ENCODE measurements around the gene MRPL37.

Gene MRPL37

GRCh38 chr1:54256522-54257345, 56.8 kb downstream of the MRPL37 start:
- TF ChIP-seq ZFX (IDR thresholded peaks at IDR 0.05; ENCODE audit: borderline replicate concordance): no peak
- TF ChIP-seq, protein P1, sequence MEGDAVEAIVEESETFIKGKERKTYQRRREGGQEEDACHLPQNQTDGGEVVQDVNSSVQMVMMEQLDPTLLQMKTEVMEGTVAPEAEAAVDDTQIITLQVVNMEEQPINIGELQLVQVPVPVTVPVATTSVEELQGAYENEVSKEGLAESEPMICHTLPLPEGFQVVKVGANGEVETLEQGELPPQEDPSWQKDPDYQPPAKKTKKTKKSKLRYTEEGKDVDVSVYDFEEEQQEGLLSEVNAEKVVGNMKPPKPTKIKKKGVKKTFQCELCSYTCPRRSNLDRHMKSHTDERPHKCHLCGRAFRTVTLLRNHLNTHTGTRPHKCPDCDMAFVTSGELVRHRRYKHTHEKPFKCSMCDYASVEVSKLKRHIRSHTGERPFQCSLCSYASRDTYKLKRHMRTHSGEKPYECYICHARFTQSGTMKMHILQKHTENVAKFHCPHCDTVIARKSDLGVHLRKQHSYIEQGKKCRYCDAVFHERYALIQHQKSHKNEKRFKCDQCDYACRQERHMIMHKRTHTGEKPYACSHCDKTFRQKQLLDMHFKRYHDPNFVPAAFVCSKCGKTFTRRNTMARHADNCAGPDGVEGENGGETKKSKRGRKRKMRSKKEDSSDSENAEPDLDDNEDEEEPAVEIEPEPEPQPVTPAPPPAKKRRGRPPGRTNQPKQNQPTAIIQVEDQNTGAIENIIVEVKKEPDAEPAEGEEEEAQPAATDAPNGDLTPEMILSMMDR (IDR thresholded peaks at IDR 0.05): no peak
- no peak overlapping the region for H3K27ac ChIP-seq

DNA sequence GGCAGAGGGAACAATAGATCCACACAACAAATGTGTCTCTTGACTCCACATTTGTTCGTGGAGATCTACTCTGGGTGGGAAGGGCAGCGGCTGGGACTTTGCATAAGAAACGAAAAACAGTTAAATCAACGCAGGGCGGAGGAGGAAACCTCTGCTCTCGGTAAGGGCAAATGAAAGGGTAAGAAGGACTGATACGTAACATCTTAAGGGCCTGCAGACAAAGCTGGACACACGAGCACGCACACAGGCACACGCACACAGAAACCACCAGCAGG, 57.3 kb downstream of the MRPL37 start:
- no peak for TF ChIP-seq ZFX (IDR thresholded peaks at IDR 0.05; ENCODE audit: borderline replicate concordance)
- TF ChIP-seq, protein P1 (IDR thresholded peaks at IDR 0.05): no peak
- H3K27ac ChIP-seq: no peak overlapping the region

GRCh38 chr1:54257876-54258275, 57.9 kb downstream of the MRPL37 start:
- H3K27ac ChIP-seq: no peak overlapping the region
- TF ChIP-seq ZFX (IDR thresholded peaks at IDR 0.05; ENCODE audit: borderline replicate concordance): no peak
- TF ChIP-seq, protein P1 (IDR thresholded peaks at IDR 0.05): no peak

GRCh38 chr1:54259546-54260140, 59.7 kb downstream of the MRPL37 start:
- H3K27ac ChIP-seq: no peak overlapping the region
- TF ChIP-seq, protein P1 (IDR thresholded peaks at IDR 0.05): no peak
- TF ChIP-seq ZFX (IDR thresholded peaks at IDR 0.05; ENCODE audit: borderline replicate concordance): no peak

DNA sequence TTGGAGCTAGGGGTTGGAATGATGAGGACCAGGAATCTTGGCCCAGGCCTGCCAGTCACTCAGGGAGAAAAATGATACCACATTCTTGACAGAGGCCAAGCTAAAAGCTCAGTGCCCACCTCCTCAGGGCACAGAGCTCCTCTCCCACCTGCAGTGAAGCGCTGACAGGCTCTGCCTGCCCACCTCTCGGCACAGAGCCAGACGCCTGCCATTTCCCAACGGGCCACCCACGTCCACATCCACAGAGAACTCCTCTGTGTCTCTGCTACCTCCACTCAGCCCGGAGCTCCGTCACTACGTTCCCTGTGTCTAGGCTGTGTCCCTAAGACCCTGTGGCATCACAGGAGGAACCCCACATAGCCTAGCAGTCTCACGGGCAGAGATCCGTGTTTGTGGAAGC, 60.8 kb downstream of the MRPL37 start:
- TF ChIP-seq, protein P1 (IDR thresholded peaks at IDR 0.05): no peak
- TF ChIP-seq ZFX (IDR thresholded peaks at IDR 0.05; ENCODE audit: borderline replicate concordance): no peak
- no peak overlapping the region for H3K27ac ChIP-seq

DNA sequence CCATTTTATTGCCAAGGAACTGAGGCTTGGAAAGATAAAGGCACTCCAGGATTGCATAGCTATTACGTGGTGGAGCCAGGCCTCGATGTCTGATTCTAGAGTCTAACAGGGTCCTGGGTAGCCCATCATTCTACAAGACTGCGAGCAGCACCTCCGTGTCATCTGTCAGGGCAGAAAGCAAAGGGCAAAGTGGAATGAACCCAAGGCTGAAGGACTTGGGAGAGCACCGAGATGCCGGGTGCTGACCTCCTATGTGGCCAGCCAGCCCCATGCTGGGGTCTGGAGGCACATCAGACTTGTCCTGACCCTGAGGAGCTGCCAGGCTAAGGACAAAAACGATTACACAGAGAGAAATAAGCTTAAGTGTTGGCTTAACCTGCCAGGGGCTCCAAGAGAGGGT, 62.3 kb downstream of the MRPL37 start:
- TF ChIP-seq ZFX (IDR thresholded peaks at IDR 0.05; ENCODE audit: borderline replicate concordance): no peak
- TF ChIP-seq, protein P1 (IDR thresholded peaks at IDR 0.05): no peak
- no peak overlapping the region for H3K27ac ChIP-seq

DNA sequence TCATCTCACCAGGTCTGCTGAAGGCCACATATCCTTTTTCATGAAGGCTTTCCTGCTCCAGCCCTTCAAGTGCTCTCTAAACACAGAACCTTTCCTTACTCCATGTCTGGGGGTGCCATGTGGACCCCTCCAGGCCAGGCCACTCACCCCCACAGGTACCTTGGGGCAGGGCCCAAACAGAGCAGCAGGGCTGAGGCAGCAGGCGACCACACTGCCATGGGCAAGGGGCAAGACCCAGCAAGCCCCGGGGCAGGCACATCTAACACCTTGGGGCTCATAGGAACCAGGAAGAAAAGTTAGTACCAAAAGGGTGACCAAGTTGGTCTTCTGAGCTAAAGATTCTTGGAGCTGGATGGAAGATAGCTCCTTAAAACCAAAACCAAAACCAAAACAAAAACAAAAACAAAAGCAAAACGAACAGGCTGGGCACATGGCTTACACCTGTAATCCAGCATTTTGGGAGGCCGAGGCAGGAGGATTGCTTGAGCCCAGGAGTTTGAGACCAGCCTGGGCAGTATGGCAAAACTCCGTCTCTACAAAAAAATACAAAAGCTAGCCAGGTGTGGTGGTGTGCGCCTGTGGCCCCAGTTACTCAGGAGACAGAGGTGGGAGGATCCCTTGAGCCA, 63.7 kb downstream of the MRPL37 start:
- no peak overlapping the region for H3K27ac ChIP-seq

More for the DNA sequence above, 63.7 kb downstream of the MRPL37 start:
- no peak for TF ChIP-seq ZFX (IDR thresholded peaks at IDR 0.05; ENCODE audit: borderline replicate concordance)
- TF ChIP-seq, protein P1 (IDR thresholded peaks at IDR 0.05): no peak

Measured in 22Rv1 (cell line).